ENCODE results near the gene LSAMP. TPM values are rescaled to one million over a fixed set of nuclear protein-coding genes. Genes with fewer than 3 reads are reported as not detected.

Gene LSAMP
- total RNA-seq, 6 experiments from 2014 or later = under 0.01 to 0.22 (median 0.12) TPM; not detected in 1

DNA sequence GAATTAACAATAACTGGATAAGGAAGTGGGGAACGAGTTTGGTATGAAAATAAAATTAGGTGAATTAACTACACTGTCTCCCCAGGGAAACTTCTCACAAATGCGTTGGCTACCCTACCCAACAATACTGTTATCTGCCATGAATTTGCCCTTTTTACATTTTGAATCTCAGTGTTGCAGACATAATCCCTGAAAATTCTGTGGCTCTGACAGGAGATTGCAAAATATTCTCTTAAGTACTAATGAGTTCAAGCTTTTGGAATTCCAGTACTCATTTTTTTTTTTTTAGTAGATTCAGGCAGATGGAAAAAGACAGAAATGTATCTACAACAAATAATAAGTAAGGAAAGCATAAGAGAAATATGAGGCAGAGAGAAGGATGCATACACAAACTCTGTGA is 332.6 kb downstream of the LSAMP start:
- no peaks in the 10 kb centered on the region for H3K4me1 ChIP-seq
- DNase-seq (no peak), ATAC-seq (no peak)
- H3K4me3 ChIP-seq = no peak overlapping the region
- intact Hi-C loops (cut with DNase I) = no loop called here
- no peaks in the 10 kb centered on the region for H3K27me3 ChIP-seq
- H3K36me3 ChIP-seq = no peaks in the 10 kb centered on the region
- 23% methylated on average over 2 of the region's 2 CpGs for WGBS (ENCODE audit: insufficient coverage, low coverage, low lambda C conversion rate, missing lambda C conversion rate)
- TF ChIP-seq POLR2A (IDR thresholded peaks at IDR 0.05) = no peak
- TF ChIP-seq, protein P1, sequence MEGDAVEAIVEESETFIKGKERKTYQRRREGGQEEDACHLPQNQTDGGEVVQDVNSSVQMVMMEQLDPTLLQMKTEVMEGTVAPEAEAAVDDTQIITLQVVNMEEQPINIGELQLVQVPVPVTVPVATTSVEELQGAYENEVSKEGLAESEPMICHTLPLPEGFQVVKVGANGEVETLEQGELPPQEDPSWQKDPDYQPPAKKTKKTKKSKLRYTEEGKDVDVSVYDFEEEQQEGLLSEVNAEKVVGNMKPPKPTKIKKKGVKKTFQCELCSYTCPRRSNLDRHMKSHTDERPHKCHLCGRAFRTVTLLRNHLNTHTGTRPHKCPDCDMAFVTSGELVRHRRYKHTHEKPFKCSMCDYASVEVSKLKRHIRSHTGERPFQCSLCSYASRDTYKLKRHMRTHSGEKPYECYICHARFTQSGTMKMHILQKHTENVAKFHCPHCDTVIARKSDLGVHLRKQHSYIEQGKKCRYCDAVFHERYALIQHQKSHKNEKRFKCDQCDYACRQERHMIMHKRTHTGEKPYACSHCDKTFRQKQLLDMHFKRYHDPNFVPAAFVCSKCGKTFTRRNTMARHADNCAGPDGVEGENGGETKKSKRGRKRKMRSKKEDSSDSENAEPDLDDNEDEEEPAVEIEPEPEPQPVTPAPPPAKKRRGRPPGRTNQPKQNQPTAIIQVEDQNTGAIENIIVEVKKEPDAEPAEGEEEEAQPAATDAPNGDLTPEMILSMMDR (IDR thresholded peaks at IDR 0.05) = no peak
- H3K9me3 ChIP-seq = no peaks in the 10 kb centered on the region
- no peak overlapping the region for H3K27ac ChIP-seq

DNA sequence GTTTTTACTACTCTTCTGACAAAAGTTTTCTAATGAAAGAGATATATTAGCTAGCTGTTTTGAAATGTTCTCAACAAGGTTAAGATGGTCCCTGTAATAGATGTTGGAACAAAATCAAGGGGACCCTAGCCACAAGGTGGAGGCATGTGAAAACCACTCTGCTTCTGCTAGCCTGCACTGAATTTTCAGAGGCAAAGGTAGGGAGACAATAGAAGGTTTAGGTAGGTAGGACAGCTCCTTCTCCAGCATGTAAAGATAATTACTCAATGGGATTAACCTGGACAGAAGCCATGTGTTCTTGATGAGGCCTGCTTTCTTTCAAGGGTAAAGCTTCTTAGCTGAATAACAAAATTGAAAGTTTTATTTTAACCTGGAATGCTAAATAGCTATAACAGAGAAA is 333.5 kb downstream of the LSAMP start:
- intact Hi-C loops (cut with DNase I) = no loop called here
- ATAC-seq (no peak), DNase-seq (no peak)
- no peaks in the 10 kb centered on the region for H3K9me3 ChIP-seq
- H3K4me3 ChIP-seq = no peak overlapping the region
- TF ChIP-seq, protein P1 (IDR thresholded peaks at IDR 0.05) = no peak
- TF ChIP-seq POLR2A (IDR thresholded peaks at IDR 0.05) = no peak
- H3K27me3 ChIP-seq = no peaks in the 10 kb centered on the region
- H3K4me1 ChIP-seq = no peaks in the 10 kb centered on the region
- H3K36me3 ChIP-seq = no peaks in the 10 kb centered on the region
- H3K27ac ChIP-seq = no peak overlapping the region

DNA sequence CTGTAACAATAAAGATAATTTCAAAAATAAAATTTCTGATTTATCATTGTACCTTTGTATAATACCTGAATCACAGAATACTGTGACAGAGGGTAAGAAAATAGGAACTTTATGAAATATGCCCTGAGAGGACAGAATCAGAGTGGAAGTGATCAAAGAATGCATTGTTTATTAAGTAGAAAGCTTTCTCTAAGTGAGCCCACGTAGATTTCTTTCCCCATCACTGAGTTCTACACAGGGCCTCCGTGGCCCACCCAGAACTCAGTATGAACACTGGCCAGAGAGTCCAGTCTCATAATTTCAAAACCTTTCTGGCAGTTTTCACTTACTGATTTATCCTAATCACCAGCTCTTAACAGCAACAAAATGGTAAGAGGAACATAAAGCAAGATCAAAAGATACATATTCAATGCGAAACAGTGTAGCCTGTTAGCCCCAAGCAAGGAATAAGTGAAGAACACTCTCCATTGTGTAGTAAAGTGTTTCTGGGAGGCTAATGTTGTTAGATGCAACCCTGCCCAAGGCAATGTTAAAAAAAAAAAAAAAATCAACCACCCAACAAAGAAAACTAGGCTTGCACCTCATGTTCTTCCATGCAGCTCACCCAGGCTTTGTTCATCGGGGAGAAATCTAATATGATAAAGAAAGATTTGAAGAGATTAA is 341.3 kb downstream of the LSAMP start:
- 83% methylated on average over 4 of the region's 4 CpGs for WGBS (ENCODE audit: insufficient coverage, low coverage, low lambda C conversion rate, missing lambda C conversion rate)
- no peaks in the 10 kb centered on the region for H3K4me1 ChIP-seq
- intact Hi-C loops (cut with DNase I) = no loop called here

DNA sequence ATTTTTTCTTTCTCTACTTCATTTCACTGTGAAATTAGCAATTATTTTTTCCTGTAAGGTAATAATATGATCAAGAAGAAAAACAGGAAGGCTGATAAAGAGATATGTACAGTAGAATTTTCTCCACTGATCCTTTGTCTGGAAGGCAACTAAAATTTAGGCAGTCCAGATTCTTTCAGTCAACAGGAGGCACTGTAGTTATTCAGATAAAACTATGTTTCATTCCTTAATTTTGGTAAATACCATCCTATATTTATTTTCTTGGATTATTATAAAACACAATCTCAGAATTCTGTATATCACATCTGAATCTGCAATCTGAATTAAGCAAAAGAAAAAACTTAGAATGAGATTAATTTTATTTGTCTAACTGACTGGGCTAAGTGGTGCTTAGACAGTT is 343.2 kb downstream of the LSAMP start:
- H3K9me3 ChIP-seq = no peaks in the 10 kb centered on the region
- H3K27me3 ChIP-seq = no peaks in the 10 kb centered on the region
- no peak overlapping the region for H3K4me3 ChIP-seq
- DNase-seq (no peak), ATAC-seq (no peak)
- intact Hi-C loops (cut with DNase I) = no loop called here
- H3K36me3 ChIP-seq = no peaks in the 10 kb centered on the region
- H3K27ac ChIP-seq = no peak overlapping the region
- H3K4me1 ChIP-seq = no peaks in the 10 kb centered on the region
- TF ChIP-seq, protein P1 (IDR thresholded peaks at IDR 0.05) = no peak
- no peak for TF ChIP-seq POLR2A (IDR thresholded peaks at IDR 0.05)

More for the DNA sequence above, 341.3 kb downstream of the LSAMP start:
- Histone ChIP-seq H3K36me3 (no peaks in the 10 kb centered on the region), H3K4me3 (no peak overlapping the region), H3K27ac (no peak overlapping the region), H3K27me3 (no peaks in the 10 kb centered on the region), H3K9me3 (no peaks in the 10 kb centered on the region)
- TF ChIP-seq, protein P1 (IDR thresholded peaks at IDR 0.05) = no peak
- no peak for TF ChIP-seq POLR2A (IDR thresholded peaks at IDR 0.05)
- no peak for DNase-seq
- ATAC-seq = no peak

GRCh38 chr3:116097226-116097625 is 348.1 kb downstream of the LSAMP start:
- H3K27me3 ChIP-seq = no peaks in the 10 kb centered on the region
- H3K36me3 ChIP-seq = no peaks in the 10 kb centered on the region
- no peak for TF ChIP-seq POLR2A (IDR thresholded peaks at IDR 0.05)
- TF ChIP-seq, protein P1 (IDR thresholded peaks at IDR 0.05) = no peak
- intact Hi-C loops (cut with DNase I) = no loop called here
- ATAC-seq (no peak), DNase-seq (no peak)
- no peak overlapping the region for H3K4me3 ChIP-seq
- WGBS (ENCODE audit: insufficient coverage, low coverage, low lambda C conversion rate, missing lambda C conversion rate) = 77% methylated on average over 2 of the region's 2 CpGs
- no peak overlapping the region for H3K27ac ChIP-seq
- no peaks in the 10 kb centered on the region for H3K9me3 ChIP-seq
- H3K4me1 ChIP-seq = peaks cover 0 to 9% (median 4%) of the 10 kb centered on the region in 4 donors
